Measurements from ENCODE around the gene NOSTRIN. TPM values are rescaled to one million over a fixed set of nuclear protein-coding genes. Genes with fewer than 3 reads are reported as not detected.
"Not testable (repeated sequence)": the region's sequence is repeated elsewhere in the genome, so short reads cannot be mapped to it uniquely, and the experiment has no call there.

NOSTRIN gene
- total RNA-seq, 4 donors from 2014 or later = 40.0 to 91.6 (median 47.9) TPM

GRCh38 chr2:168858146-168858545 lies 55.7 kb downstream of the NOSTRIN start:
- DNase-seq = no peak
- Histone ChIP-seq H3K27me3 (no peaks in the 10 kb centered on the region), H3K27ac (no peak overlapping the region), H3K4me3 (no peak overlapping the region), H3K9me3 (no peaks in the 10 kb centered on the region), H3K36me3 (no peaks in the 10 kb centered on the region), H3K4me1 (no peaks in the 10 kb centered on the region)
- intact Hi-C loops (cut with DNase I; ENCODE audit: low total_unique reads) = no loop called here
- 95 to 100% methylated on average over 2 of the region's 2 CpGs for WGBS, 2 donors (ENCODE audit: low coverage in 1 of 2)
- in situ Hi-C loops (cut with MboI; ENCODE audit: low pct_ligation_motif_present in 1 of 4, low pct_unique_long_range_greater_than_20kb in 1 of 4, low sequenced_read_pairs in 3 of 4) = no loop called here
- TF ChIP-seq POLR2AphosphoS5 (IDR thresholded peaks at IDR 0.05) (no peak), EP300 (IDR thresholded peaks at IDR 0.05; ENCODE audit: low read depth) (no peak), CTCF (IDR thresholded peaks at IDR 0.05) (no peak), POLR2A (IDR thresholded peaks at IDR 0.05) (no peak)

- WGBS, 2 donors (ENCODE audit: low coverage in 1 of 2) = 83 to 100% methylated on average over 1 of the region's 1 CpG
- intact Hi-C loops (cut with DNase I; ENCODE audit: low total_unique reads); in situ Hi-C loops (cut with MboI; ENCODE audit: low pct_ligation_motif_present in 1 of 4, low pct_unique_long_range_greater_than_20kb in 1 of 4, low sequenced_read_pairs in 3 of 4): not testable (repeated sequence)
Observed at GRCh38 chr2:168867164-168867563, 64.7 kb downstream of the NOSTRIN start.

GRCh38 chr2:168870369-168870768 lies 67.9 kb downstream of the NOSTRIN start:
- in situ Hi-C loops (cut with MboI; ENCODE audit: low pct_ligation_motif_present in 1 of 4, low pct_unique_long_range_greater_than_20kb in 1 of 4, low sequenced_read_pairs in 3 of 4); H3K27ac ChIP-seq; intact Hi-C loops (cut with DNase I; ENCODE audit: low total_unique reads); DNase-seq; H3K9me3 ChIP-seq; H3K4me3 ChIP-seq; H3K36me3 ChIP-seq; H3K27me3 ChIP-seq; H3K4me1 ChIP-seq: not testable (repeated sequence)
- WGBS, 2 donors (ENCODE audit: low coverage in 1 of 2) = 100% methylated on average over 1 of the region's 1 CpG

More at GRCh38 chr2:168867164-168867563, 64.7 kb downstream of the NOSTRIN start:
- H3K27ac ChIP-seq, H3K9me3 ChIP-seq, H3K4me1 ChIP-seq, H3K4me3 ChIP-seq, H3K27me3 ChIP-seq, DNase-seq: not testable (repeated sequence)
- H3K36me3 ChIP-seq = peaks cover 0 to 13% (median 4%) of the 10 kb centered on the region in 4 donors

- H3K9me3 ChIP-seq; H3K36me3 ChIP-seq; H3K27me3 ChIP-seq; DNase-seq; H3K4me3 ChIP-seq; H3K27ac ChIP-seq; intact Hi-C loops (cut with DNase I; ENCODE audit: low total_unique reads); H3K4me1 ChIP-seq; in situ Hi-C loops (cut with MboI; ENCODE audit: low pct_ligation_motif_present in 1 of 4, low pct_unique_long_range_greater_than_20kb in 1 of 4, low sequenced_read_pairs in 3 of 4): not testable (repeated sequence)
- WGBS, 2 donors (ENCODE audit: low coverage in 1 of 2) = 83 to 96% methylated on average over 1 to 4 of the region's 4 CpGs
Observed at GRCh38 chr2:168870824-168871223, 68.4 kb downstream of the NOSTRIN start.

GRCh38 chr2:168874368-168875054 lies 72.1 kb downstream of the NOSTRIN start:
- peak; percentile 27 for DNase-seq

GRCh38 chr2:168882163-168882562 lies 79.7 kb downstream of the NOSTRIN start:
- in situ Hi-C loops (cut with MboI; ENCODE audit: low pct_ligation_motif_present in 1 of 4, low pct_unique_long_range_greater_than_20kb in 1 of 4, low sequenced_read_pairs in 3 of 4); H3K27ac ChIP-seq; intact Hi-C loops (cut with DNase I; ENCODE audit: low total_unique reads); H3K4me3 ChIP-seq; H3K4me1 ChIP-seq; H3K27me3 ChIP-seq; H3K9me3 ChIP-seq; DNase-seq; H3K36me3 ChIP-seq: not testable (repeated sequence)
- WGBS, 2 donors (ENCODE audit: low coverage in 1 of 2) = 85 to 98% methylated on average over 5 to 12 of the region's 12 CpGs

More at GRCh38 chr2:168874368-168875054, 72.1 kb downstream of the NOSTRIN start:
- intact Hi-C loops (cut with DNase I; ENCODE audit: low total_unique reads) = no loop called here
- Histone ChIP-seq H3K27me3 (no peaks in the 10 kb centered on the region), H3K27ac (peak overlapping the region in 2 of 4 donors; percentile 4 to 33), H3K4me1 (peaks cover 0 to 8% (median 2%) of the 10 kb centered on the region in 4 donors), H3K9me3 (no peaks in the 10 kb centered on the region), H3K4me3 (no peak overlapping the region), H3K36me3 (no peaks in the 10 kb centered on the region)
- in situ Hi-C loops (cut with MboI; ENCODE audit: low pct_ligation_motif_present in 1 of 4, low pct_unique_long_range_greater_than_20kb in 1 of 4, low sequenced_read_pairs in 3 of 4) = no loop called here
- TF ChIP-seq CTCF (IDR thresholded peaks at IDR 0.05) = no peak
- TF ChIP-seq POLR2AphosphoS5 (IDR thresholded peaks at IDR 0.05) = peak in 2 of 3 donors; percentile 10 to 40
- no peak for TF ChIP-seq POLR2A (IDR thresholded peaks at IDR 0.05)
- TF ChIP-seq EP300 (IDR thresholded peaks at IDR 0.05; ENCODE audit: low read depth) = no peak
- 65 to 71% methylated on average over 3 to 6 of the region's 6 CpGs for WGBS, 2 donors (ENCODE audit: low coverage in 1 of 2)
